A549 (cell line): ENCODE measurements around the gene C2CD4C. TPM values are rescaled to one million over a fixed set of nuclear protein-coding genes. Genes with fewer than 3 reads are reported as not detected.

ENCODE experiments used
- ATAC-seq, 2 experiments: fragments of 200-7000 bp in 1 of 2; fragments of >200 bp in 1 of 2; cut with Nextera tagmentation in 1 of 2; cut with Tn5 transposase in 1 of 2; 3 replicates each; pipeline versions ENCODE4 v1.8.0 to v1.9.1; 2018 to 2020; ENCODE audit warnings: mild to moderate bottlenecking in 1 of 2, moderate library complexity in 1 of 2
- CTCF ChIA-PET: fragments of 300-600 bp; sonication (Branson Sonifier 250); formaldehyde crosslinking; extraction: SDS; loops from one replicate; lab custom pipeline; 2021; ENCODE audit warnings: antibody characterized with exemption, inconsistent platforms; lab: Yijun Ruan, JAX
- POLR2A ChIA-PET: fragments of 350-600 bp; formaldehyde crosslinking; extraction: SDS; loops from one replicate; lab custom pipeline; 2021; ENCODE audit warnings: antibody characterized with exemption, inconsistent platforms; lab: Yijun Ruan, JAX
- DNase-seq, 2 experiments: peaks; one replicate each; pipeline versions ENCODE4 v3.0.0 to v3.0.0-alpha.2; 2011 to 2016; ENCODE audit warnings: low read depth in 1 of 2, low spot score in 1 of 2
- FAIRE-seq: peaks from 2 replicates; lab custom pipeline; 2011; peaks lifted over from hg19 to GRCh38; lab: Jason Lieb, UNC
- H3K27ac ChIP-seq, 2 experiments: fragments of >200 bp; sonication (Bioruptor Twin); formaldehyde crosslinking; 3 replicates each; pipeline ENCODE4 v1.5.1; 2016 to 2017
- H3K4me1 ChIP-seq: fragments of >200 bp; sonication (Bioruptor Twin); formaldehyde crosslinking; 3 replicates; pipeline ENCODE4 v1.6.1; 2016
- H3K4me2 ChIP-seq: fragments of >200 bp; sonication (Bioruptor Twin); formaldehyde crosslinking; 3 replicates; pipeline ENCODE4 v1.6.1; 2016
- H3K4me3 ChIP-seq: fragments of >200 bp; sonication (Bioruptor Twin); formaldehyde crosslinking; 3 replicates; pipeline ENCODE4 v1.5.1; 2016
- H3K9me3 ChIP-seq: fragments of >200 bp; sonication (Bioruptor Twin); formaldehyde crosslinking; 3 replicates; pipeline ENCODE4 v1.6.1; 2016
- CBX8 ChIP-seq: fragments of 200-600 bp; sonication (generic); IDR thresholded peaks from 2 replicates; pipeline ENCODE4 v1.6.1; 2016
- CHD2 ChIP-seq: fragments of 150-350 bp; IDR thresholded peaks from 2 replicates; pipeline ENCODE4 v1.6.1; 2014; ENCODE audit warnings: low read length; ENCODE audit not compliant: partially characterized antibody
- ESRRA ChIP-seq: fragments of 150-350 bp; IDR thresholded peaks from 2 replicates; pipeline ENCODE4 v1.6.1; 2014; ENCODE audit warnings: mild to moderate bottlenecking, low read length, borderline replicate concordance
- FOSB ChIP-seq: fragments of 250-450 bp; sonication (Bioruptor Pico); IDR thresholded peaks from 2 replicates; pipeline ENCODE4 v1.5.0; 2020; ENCODE audit warnings: mild to moderate bottlenecking, moderate library complexity
- HDAC2 ChIP-seq: fragments of 200-600 bp; sonication (generic); IDR thresholded peaks from 2 replicates; pipeline ENCODE4 v1.6.1; 2016
- HOXB5 ChIP-seq: fragments of 250-450 bp; sonication (Bioruptor Pico); IDR thresholded peaks from 2 replicates; pipeline ENCODE4 v1.5.0; 2020; ENCODE audit warnings: mild to moderate bottlenecking, moderate library complexity
- JUNB ChIP-seq: fragments of >200 bp; sonication (Bioruptor Twin); formaldehyde crosslinking; IDR thresholded peaks from 2 replicates; pipeline ENCODE4 v1.6.1; 2016
- MAZ ChIP-seq: fragments of 150-350 bp; IDR thresholded peaks from 2 replicates; pipeline ENCODE4 v1.6.1; 2014; ENCODE audit warnings: antibody characterized with exemption, low read depth, low read length, borderline replicate concordance
- NPAS2 ChIP-seq: fragments of 250-450 bp; sonication (Bioruptor Pico); IDR thresholded peaks from 2 replicates; pipeline ENCODE4 v1.8.0; 2022; ENCODE audit warnings: mild to moderate bottlenecking, moderate library complexity, borderline replicate concordance
- NR3C1 ChIP-seq: fragments of >200 bp; sonication (Bioruptor Twin); formaldehyde crosslinking; IDR thresholded peaks from 3 replicates; pipeline ENCODE4 v1.6.1; 2017
- RAD21 ChIP-seq, 2 experiments: fragments of >200 bp in 1 of 2; sonication (Bioruptor Twin) in 1 of 2; formaldehyde crosslinking in 1 of 2; IDR thresholded peaks in 1 of 2; conservative IDR thresholded peaks in 1 of 2; 2 replicates in 1 of 2; 3 replicates in 1 of 2; pipeline ENCODE4 v1.6.1; 2012 to 2018; ENCODE audit warnings: inconsistent platforms in 1 of 2
- SMC3 ChIP-seq: fragments of >200 bp; sonication (Bioruptor Twin); formaldehyde crosslinking; IDR thresholded peaks from 3 replicates; pipeline ENCODE4 v1.6.1; 2018; ENCODE audit warnings: inconsistent platforms
- SREBF2 ChIP-seq: fragments of 450-650 bp; IDR thresholded peaks from 2 replicates; pipeline ENCODE4 v1.6.1; 2014; ENCODE audit warnings: mild to moderate bottlenecking, moderate library complexity
- WGBS: methylation state at CpG from one replicate; pipeline ENCODE4 v1.1.6; 2017; ENCODE audit errors: missing lambda C conversion rate; 5-methylcytosine and 5-hydroxymethylcytosine counted together
- polyA plus RNA-seq, 4 experiments: library from polyadenylated mRNA; depleted of rRNA in 3 of 4; stranded (reverse); fragments of >200 nt; fragmentation: RNase III in 1 of 4; extraction: RNeasy Plus Mini Kit Qiagen cat#74134 plus additional on column Dnase treatment in 1 of 4; gene quantifications; 2 replicates in 3 of 4; 3 replicates in 1 of 4; pipeline ENCODE4 v1.2.3, GENCODE V29; 2011 to 2017
- TF ChIP-seq, protein P1 (sequence below): fragments of 200-600 bp; sonication (generic); IDR thresholded peaks from 2 replicates; pipeline ENCODE4 v1.6.1; 2016; ENCODE audit warnings: antibody characterized with exemption, mild to moderate bottlenecking, moderate library complexity
- TF ChIP-seq, protein P2 (sequence below): IDR thresholded peaks from 2 replicates; pipeline ENCODE4 v1.6.1; 2012; ENCODE audit warnings: low read depth, borderline replicate concordance
- TF ChIP-seq, protein P3 (sequence below): IDR thresholded peaks from 2 replicates; pipeline ENCODE4 v1.6.1; 2012
- TF ChIP-seq, protein P4 (sequence below): fragments of 150-350 bp; IDR thresholded peaks from 2 replicates; pipeline ENCODE4 v1.6.1; 2014; ENCODE audit warnings: low read depth, mild to moderate bottlenecking, low read length

The C2CD4C gene
- polyA plus RNA-seq, 2 of the 4 experiments (the other 2 are of a cell fraction) = 0.21 to 0.71 TPM

DNA sequence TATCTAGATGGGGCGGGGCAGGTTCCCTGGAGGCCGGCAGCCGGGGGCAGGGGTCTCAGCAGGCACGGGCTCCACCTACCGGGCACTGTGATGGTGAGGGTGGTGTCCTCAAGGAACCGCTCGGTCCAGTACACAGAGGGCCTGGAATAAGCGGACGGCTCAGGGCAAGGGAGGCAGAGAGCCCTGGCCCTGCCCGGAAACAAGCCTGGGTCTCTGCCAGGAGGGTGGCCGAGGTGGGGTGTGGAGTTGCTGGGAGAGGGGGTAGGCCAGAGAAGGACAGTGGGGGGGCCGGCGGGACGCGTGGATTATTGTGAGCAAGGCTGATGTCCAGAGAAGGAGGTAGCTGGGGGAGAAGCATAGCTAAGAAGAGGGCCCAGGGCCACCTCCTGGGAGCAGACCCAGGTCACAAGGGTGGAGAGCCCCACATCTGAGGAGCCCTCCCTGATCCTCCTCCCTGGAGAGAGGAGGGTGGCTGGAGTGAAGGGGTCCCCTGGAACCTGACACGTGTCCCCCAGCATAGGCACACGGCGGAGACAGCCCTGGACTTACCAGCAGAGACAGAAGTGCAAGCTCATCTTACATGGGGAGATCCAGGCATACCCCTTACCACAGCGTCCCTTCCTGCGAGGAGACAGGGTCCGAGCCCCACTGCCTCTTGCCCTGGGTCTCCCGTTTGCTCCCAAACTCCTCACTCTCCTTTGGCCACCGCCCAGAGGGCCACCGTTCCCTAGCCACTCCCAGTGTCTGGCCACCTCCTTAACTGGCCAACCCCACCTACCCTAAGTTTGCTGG is 35.4 kb downstream of the C2CD4C start (continued):
- TF ChIP-seq, protein P1, sequence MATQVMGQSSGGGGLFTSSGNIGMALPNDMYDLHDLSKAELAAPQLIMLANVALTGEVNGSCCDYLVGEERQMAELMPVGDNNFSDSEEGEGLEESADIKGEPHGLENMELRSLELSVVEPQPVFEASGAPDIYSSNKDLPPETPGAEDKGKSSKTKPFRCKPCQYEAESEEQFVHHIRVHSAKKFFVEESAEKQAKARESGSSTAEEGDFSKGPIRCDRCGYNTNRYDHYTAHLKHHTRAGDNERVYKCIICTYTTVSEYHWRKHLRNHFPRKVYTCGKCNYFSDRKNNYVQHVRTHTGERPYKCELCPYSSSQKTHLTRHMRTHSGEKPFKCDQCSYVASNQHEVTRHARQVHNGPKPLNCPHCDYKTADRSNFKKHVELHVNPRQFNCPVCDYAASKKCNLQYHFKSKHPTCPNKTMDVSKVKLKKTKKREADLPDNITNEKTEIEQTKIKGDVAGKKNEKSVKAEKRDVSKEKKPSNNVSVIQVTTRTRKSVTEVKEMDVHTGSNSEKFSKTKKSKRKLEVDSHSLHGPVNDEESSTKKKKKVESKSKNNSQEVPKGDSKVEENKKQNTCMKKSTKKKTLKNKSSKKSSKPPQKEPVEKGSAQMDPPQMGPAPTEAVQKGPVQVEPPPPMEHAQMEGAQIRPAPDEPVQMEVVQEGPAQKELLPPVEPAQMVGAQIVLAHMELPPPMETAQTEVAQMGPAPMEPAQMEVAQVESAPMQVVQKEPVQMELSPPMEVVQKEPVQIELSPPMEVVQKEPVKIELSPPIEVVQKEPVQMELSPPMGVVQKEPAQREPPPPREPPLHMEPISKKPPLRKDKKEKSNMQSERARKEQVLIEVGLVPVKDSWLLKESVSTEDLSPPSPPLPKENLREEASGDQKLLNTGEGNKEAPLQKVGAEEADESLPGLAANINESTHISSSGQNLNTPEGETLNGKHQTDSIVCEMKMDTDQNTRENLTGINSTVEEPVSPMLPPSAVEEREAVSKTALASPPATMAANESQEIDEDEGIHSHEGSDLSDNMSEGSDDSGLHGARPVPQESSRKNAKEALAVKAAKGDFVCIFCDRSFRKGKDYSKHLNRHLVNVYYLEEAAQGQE = no peak
- TF ChIP-seq NR3C1 = no peak

DNA sequence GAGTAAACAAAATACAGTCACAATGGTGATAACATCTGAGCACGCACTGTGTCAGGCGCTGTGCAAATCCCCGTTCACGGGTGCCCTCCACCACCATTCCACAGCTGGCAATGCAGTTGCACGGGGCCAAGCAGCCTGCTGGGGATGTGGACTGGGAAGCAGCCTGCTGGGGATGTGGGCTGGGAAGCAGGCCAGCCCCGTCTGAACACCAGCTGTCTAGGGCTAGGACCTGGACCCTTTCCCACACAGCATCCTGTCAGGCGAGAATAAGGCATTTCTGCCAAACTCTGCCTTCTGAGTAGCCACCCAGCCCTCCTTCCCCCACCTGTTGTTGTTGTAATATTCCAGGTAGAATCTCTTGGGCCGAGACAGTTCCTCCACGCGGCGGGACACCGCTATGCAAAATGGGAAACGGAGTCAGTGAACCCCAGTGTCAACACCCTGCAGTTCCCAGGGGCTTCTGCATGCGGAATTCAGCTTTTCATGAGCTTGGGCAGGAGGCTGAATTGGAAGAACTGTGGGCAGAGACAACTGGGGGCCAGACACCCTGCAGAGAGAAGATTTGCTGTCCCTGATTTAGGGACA is 36.5 kb downstream of the C2CD4C start:
- FAIRE-seq = no peak
- TF ChIP-seq CBX8 (no peak), NR3C1 (no peak), SREBF2 (no peak), NPAS2 (CRISPR knock-in tag) (no peak), ESRRA (no peak), FOSB (no peak), HOXB5 (CRISPR knock-in tag) (no peak)
- TF ChIP-seq, protein P2, sequence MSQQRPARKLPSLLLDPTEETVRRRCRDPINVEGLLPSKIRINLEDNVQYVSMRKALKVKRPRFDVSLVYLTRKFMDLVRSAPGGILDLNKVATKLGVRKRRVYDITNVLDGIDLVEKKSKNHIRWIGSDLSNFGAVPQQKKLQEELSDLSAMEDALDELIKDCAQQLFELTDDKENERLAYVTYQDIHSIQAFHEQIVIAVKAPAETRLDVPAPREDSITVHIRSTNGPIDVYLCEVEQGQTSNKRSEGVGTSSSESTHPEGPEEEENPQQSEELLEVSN = no peak
- TF ChIP-seq, all 56 proteins: peak for 0
- ChIA-PET CTCF (no interaction called here), POLR2A (no interaction called here)
- H3K4me2 ChIP-seq = no peak overlapping the region
- WGBS = 73% methylated on average over 14 of the region's 14 CpGs
- no peak overlapping the region for H3K27ac ChIP-seq
- no peak for DNase-seq
- H3K4me1 ChIP-seq = no peaks in the 10 kb centered on the region
- H3K9me3 ChIP-seq = no peaks in the 10 kb centered on the region
- no peak overlapping the region for H3K4me3 ChIP-seq
- no peak for ATAC-seq

DNA sequence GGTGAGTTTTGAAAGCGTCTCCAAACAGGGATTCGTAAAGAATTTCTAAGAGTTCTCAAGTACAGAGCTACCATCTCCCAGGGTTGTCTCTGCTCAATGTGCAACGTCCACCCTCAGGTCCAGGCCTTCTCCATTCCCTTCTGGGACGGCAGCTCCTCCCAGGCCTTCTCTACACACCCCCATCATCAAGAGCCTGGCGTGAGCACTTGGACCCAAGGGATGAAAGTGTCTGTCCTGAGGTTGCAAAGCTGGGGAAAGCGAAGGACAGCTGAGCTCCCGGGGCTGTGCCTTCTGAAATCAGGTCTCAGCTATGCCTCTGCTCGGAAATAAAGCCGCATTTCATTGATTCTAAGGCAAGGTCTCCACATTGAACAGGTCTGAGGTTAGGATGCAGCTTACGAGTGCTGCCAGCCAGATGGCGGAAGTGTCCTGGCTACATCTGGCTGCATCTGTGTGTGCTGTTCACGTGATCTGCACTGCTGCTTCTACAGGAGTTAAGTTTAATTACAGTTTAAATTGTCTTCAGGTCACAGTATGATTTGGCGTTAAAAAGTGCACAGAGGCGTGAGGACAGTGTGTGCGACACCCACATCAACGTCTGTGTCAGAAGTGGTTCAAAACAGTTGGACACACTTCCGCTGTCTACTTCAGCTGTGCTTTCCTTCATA is 37.3 kb downstream of the C2CD4C start:
- H3K4me3 ChIP-seq = no peak overlapping the region
- H3K4me2 ChIP-seq = no peak overlapping the region
- no peaks in the 10 kb centered on the region for H3K9me3 ChIP-seq
- H3K27ac ChIP-seq = no peak overlapping the region
- ChIA-PET POLR2A (no interaction called here), CTCF (interaction anchor here (1.0 to 1.1 kb wide), 2 partner anchors 13 to 38 kb away, joined by 3 read pairs; partner anchors contain the start of gene C2CD4C)
- 71% methylated on average over 16 of the region's 17 CpGs for WGBS
- no peak for FAIRE-seq
- no peak for ATAC-seq
- H3K4me1 ChIP-seq = no peaks in the 10 kb centered on the region
- DNase-seq = no peak
- no peak for TF ChIP-seq SMC3
- TF ChIP-seq RAD21 (conservative IDR thresholded peaks at IDR 0.05 in 1 of 2, IDR thresholded peaks at IDR 0.05 in 1 of 2) = no peak
- TF ChIP-seq JUNB = no peak
- no peak for TF ChIP-seq CHD2
- no peak for TF ChIP-seq HOXB5 (CRISPR knock-in tag)
- TF ChIP-seq, protein P3, sequence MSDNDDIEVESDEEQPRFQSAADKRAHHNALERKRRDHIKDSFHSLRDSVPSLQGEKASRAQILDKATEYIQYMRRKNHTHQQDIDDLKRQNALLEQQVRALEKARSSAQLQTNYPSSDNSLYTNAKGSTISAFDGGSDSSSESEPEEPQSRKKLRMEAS = no peak
- TF ChIP-seq MAZ = no peak
- TF ChIP-seq, protein P4, sequence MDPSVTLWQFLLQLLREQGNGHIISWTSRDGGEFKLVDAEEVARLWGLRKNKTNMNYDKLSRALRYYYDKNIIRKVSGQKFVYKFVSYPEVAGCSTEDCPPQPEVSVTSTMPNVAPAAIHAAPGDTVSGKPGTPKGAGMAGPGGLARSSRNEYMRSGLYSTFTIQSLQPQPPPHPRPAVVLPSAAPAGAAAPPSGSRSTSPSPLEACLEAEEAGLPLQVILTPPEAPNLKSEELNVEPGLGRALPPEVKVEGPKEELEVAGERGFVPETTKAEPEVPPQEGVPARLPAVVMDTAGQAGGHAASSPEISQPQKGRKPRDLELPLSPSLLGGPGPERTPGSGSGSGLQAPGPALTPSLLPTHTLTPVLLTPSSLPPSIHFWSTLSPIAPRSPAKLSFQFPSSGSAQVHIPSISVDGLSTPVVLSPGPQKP = no peak
- no peak for TF ChIP-seq HDAC2
